Measurements from ENCODE around the gene CAP2.

Gene CAP2, protein sequence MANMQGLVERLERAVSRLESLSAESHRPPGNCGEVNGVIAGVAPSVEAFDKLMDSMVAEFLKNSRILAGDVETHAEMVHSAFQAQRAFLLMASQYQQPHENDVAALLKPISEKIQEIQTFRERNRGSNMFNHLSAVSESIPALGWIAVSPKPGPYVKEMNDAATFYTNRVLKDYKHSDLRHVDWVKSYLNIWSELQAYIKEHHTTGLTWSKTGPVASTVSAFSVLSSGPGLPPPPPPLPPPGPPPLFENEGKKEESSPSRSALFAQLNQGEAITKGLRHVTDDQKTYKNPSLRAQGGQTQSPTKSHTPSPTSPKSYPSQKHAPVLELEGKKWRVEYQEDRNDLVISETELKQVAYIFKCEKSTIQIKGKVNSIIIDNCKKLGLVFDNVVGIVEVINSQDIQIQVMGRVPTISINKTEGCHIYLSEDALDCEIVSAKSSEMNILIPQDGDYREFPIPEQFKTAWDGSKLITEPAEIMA

DNA sequence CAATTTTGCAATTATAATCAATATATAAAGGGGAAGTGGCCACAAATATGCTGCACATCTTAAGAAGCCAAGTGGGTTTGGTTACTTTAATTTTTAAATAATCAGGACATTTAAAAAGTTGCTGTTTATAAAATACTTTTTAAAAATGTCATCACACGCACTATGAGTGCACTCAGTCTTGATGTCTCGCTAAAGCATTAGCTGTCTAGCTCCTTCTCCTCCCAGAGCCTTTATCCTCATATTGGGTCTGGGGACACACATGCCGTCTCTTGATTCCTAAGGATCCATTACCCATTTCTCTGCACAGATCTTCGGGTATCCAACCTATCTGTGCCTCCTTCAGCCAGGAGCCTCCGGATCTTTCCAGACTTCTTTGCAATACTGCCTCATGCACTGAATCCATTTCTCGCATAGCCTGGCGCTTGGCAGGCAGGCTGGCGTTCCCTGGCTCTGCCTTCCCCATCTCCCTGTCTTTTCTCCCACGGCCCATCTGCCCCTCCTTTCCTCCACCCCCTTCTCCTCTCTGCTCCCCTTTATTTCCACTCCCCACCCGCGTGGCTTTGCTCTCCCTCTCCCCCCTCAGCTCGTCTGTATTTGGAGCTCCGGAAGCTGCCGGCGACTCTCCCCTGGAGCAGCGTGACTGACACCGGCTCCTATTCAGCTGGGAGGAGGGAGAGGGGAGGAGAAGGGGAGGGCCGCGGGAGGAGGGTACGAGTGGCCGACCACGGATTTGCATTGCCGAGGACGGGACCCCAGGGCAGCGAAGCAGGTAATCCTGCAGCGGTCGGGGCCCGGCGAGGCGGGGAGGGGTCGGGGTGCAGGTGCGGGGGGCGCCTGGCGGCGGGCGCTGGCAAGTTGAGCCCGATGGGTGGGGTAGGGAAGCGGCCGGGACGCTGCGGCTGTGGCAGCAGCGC is at the start of gene CAP2:
CAP2 (plus strand) TSS at position 618 of the 914 bp plus-strand sequence. CDS start 27,961 bp downstream, outside the sequence.
- DNase-seq (ENCODE audit: low read depth in 1 of 2, low spot score in 1 of 2), result no peak

DNA sequence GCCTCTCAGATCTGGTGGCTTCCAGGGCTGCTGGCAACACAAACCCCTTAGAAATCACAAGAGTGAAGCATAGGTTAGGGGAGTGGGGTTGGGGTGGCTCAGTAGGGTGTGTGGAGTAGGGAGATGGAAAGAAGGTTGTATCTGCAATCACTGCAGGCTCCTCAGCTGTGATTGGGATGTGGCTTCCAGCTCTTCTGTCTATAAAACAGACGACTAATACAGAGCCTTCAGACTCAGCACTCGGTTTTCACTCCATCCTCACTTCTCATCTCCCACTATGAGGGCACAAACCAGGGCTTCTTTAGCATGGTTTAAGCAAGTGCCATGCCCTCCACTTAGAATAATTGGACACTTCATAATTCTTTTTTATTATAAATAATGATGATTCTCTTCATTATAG is 46.4 kb upstream of the CAP2 start:
- no peak for DNase-seq (ENCODE audit: low read depth in 1 of 2, low spot score in 1 of 2)

DNA sequence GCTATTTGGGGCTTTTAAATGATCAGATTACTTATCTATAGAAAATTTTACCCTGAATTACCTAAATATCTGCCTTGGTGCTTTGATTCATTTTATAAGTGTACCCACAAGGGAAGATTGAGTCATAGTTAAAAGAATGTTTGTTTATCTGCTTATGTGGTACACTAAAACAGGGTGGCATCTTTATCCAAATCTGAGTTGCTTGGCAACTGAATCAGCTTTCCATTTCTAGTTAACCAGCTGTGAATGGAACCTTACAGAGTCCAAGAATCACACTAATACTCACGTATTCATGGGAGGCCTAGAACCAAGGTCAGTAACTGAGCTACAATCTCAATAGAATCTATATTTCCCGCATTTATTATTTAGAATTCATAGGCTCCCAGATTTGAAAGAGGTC is 44.0 kb upstream of the CAP2 start:
- no peak for DNase-seq (ENCODE audit: low read depth in 1 of 2, low spot score in 1 of 2)

DNA sequence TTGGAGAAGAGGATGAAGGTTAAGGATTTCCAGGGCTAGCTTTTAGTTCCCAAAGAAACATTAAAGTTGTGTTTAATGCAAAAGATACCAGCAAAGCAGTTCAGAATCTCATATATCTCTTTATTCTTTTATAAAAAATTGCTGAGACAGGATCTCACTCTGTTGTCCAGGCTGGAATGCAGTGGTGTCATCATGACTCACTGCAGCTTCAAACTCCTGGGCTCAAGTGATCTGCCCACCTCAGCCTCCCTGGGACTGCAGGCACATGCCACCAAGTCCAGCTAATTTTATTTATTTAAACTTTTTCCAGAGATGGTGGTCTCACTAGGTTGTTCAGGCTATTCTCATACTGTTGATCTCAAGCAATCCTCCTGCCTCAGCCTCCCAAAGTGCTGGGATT is 41.1 kb upstream of the CAP2 start:
- DNase-seq (ENCODE audit: low read depth in 1 of 2, low spot score in 1 of 2), result no peak

DNA sequence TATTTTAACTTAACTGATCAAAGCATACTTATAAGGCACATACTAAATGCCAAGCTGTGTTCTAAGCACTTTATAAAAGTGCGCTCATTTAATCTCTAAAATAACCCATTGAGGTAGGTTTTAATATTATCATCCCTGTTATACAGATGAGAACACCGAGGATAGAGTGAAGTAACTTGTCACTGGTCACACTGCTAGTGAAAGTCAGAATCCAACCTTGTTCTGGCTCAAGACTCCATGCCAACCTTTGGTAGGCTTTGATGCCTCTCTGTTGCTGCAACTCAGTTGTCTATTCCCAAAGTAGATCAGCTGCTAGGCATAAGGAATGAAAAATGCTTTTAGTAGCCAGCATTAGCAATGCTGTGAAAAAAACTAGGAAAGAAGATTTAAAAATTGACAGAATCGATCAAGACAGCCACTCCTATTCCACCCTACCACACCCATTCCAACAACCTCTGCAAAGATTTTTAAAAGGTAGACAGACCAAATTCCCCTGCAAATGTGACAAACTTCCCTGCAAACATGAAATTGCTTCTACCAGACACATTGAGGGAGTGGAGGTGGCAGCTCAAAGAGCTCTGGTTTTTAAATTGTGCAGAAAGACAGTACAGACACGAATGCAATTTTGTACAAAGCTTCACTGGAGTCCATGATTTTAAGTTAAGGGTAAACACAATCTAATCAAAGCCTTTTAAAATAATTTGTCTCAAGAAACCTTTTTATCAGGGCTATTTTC is 39.8 kb upstream of the CAP2 start:
- no peak for DNase-seq (ENCODE audit: low read depth in 1 of 2, low spot score in 1 of 2)

DNA sequence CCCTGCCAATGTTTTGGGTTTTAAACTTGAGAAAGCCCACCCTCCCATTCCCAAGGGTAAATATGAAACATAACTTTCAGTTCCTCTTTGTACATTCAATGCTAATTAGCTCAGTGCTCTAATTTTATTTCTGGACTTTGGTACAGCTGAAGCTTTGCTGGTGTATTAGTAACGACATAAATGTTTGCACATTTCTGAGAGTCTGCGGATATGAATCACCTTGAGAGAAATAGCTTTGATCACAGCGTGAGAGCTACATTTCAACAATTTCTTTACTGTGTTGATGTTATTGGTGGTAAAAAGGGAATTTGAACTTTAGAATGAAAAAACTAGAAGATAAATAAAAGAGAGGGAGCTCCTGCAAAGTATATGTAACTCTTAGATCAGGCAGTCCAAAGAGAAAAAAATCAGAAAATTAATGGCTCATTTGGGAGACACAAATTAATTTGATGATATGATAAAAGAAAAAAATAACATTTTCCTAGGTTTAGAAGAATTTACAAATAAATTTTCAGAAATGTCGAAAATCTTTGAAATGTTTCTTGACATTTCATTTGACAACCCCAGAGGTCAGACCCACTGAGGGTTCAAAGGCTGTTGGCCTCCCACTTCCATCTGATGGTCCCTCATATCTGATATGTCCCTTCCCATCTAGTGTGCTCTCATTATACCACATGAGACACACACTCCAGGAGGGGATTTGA is 38.5 kb upstream of the CAP2 start:
- no peak for DNase-seq (ENCODE audit: low read depth in 1 of 2, low spot score in 1 of 2)

DNA sequence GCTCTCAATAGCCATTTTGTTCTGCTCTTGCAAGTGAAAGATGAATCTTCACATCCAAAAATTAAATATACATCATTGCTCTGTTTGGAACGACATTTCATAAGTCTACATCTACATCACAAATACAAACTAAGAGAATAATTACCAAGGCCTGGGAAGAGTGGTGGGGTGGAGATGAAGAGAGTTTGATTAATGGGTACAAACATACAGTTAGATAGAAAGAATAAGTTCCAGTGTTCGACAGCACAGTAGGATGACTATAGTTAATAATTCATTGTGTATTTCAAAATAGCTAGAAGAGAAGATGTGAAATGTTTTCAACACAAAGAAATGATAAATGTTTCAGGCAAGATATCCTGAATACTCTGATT is 38.0 kb upstream of the CAP2 start:
- DNase-seq (ENCODE audit: low read depth in 1 of 2, low spot score in 1 of 2), result no peak

DNA sequence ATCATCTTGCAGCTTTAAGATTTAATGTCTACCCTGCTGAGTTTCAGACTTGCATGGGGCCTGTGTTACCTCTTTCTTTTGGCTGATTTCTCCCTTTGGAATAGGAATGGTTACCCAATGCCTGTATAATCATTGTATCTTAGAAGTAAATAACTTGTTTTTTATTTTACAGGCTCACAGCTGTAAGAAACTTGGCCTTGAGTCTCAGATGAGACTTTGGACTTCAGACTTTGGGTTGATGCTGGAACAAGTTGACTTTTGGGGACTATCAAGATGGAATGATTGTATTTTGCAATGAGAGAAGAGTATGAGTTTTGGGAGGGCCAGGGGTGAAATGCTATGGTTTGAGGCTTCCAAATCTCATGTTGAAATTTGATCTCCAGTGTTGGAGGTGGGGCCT is 34.9 kb upstream of the CAP2 start:
- DNase-seq (ENCODE audit: low read depth in 1 of 2, low spot score in 1 of 2), result no peak

DNA sequence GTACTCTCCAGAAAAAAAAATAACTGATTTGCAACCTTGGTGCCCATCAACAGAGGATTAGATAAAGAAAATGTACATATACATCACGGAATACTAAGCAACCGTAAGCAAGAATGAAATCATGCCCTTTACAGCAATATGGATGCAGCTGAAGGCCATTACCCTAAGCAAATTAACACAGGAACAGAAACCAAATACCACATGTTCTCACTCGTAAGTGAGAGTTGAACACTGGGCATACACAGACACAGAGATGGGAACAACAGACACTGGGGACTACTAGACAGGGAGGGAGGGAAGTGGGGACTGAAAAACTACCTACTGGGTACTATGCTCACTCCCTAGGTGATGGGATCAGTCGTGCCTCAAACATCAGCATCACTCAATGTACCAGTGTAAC is 32.8 kb upstream of the CAP2 start:
- no peak for DNase-seq (ENCODE audit: low read depth in 1 of 2, low spot score in 1 of 2)

DNA sequence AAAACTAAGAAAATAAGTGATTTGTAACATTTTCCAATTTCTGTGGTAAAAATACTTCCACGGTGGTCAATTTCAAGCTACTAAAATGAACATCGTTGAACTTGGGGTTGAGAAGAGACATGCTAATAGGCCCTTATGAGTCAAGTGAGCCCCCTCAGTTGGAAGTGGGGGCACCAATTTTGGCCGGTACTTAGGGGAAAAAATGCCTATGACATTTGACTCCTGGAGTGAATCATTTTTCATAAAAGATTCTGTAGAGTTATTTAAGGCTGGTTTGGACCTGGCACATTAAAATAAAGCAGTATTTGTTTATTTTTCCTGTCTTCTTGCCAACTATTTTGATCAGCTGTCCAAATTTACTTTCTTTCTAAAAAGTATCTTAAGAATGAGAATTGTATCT is 32.4 kb upstream of the CAP2 start:
- DNase-seq (ENCODE audit: low read depth in 1 of 2, low spot score in 1 of 2), result no peak

DNA sequence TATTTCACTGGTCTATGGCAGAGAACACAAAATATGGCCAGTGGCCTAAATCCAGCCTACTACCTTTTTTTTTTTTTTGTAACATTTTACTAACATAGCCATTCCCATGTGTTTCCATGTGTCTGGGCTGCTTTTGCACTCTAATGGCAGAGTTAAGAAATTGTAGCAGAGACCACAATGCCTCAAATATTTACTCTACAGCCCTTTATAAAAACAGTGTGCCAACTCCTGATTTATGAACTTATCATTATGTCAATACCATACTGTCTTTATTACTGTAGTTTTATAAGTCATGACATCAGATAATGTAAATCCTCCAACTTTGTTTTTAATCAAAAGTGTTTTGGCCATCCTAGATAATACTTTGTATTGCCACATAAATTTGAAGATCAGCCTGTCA is 27.4 kb upstream of the CAP2 start:
- DNase-seq (ENCODE audit: low read depth in 1 of 2, low spot score in 1 of 2), result no peak

DNA sequence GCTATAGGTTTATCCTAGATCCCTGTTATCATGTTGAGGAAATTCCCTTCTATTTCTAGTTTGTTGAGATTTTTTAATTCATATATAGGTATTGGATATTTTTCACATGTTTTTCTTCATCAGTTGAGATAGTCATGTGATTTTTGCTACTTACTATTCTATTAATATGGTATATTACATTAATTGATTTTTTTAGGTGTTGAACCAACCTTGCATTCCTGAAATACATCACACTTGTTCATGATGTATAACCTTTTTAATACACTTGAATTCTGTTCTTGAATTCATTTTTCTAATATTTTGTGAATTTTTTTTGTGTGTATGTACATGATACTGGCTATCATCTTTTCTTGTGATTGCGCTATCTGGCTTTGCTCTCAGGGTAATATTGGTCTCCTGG is 25.5 kb upstream of the CAP2 start:
- no peak for DNase-seq (ENCODE audit: low read depth in 1 of 2, low spot score in 1 of 2)

DNA sequence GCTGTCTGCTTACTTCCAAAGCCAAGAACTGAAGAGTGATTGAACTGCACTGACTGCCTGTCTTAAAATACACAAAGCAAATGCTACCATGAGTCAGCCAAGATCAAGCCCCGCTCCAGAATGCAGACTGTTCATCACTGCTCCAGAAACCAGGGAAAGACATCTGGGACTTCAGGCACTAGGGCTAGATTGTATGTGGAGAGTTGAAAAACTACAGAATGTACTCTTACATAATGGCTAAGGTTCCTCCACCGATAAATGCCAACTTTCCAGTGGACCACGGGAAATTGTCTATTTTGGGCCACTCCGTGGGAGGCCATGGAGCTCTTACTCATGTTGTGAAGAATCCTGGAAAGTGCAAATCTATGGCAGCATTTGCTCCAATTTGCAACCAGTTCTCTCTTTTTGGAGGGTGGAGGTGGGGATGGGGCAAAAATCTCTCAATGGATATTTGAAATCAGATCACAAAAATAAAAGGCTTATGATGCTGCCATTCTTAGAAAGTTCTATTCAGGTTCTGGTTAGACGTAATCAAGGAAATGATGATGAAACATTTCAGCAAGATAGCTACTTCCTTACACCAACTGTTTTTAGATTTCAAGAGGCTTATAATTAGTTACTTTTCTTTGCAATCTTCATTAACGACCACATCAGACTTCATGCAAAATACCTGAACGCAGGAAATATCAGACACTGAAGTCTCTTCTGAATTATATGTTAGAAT is 11.8 kb upstream of the CAP2 start:
- no peak for DNase-seq (ENCODE audit: low read depth in 1 of 2, low spot score in 1 of 2)

DNA sequence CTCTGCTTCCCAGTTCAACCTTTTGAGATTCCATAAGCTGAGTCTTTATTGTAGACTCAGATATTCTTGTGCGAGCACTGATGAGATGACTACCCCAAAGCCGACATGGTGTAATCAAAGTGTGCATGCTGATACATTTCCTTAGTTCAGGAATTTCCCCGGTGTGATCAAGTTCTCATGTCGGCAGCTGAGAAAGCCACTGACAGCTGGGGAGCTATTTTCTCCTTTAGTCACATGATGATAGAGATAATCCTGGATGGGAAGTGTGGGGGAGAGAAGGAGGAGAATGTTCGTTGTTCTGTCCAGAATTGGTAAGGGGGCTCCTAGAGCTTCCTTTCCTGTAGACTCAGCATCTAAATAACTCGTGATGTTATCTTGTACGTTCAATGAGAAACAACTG is 7.7 kb upstream of the CAP2 start:
- no peak for DNase-seq (ENCODE audit: low read depth in 1 of 2, low spot score in 1 of 2)

DNA sequence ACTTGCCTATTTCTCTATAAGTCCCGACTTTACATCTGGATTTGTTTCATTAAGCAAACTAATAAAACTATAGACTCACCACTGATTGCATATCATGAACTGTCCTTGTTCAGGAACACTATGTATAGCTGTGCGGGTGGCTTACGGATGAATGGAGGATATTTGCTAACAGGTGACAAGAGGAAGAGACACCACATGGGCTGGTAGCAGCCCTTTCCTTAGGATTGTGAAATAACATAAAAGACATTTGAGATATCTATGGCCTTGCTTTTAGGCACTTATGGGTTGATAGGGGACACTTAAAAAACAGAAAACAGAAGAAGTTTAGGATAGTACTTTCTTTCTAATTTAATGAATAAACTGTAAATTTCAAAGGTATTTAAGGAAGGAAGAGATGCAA is 5.0 kb upstream of the CAP2 start:
- no peak for DNase-seq (ENCODE audit: low read depth in 1 of 2, low spot score in 1 of 2)

DNA sequence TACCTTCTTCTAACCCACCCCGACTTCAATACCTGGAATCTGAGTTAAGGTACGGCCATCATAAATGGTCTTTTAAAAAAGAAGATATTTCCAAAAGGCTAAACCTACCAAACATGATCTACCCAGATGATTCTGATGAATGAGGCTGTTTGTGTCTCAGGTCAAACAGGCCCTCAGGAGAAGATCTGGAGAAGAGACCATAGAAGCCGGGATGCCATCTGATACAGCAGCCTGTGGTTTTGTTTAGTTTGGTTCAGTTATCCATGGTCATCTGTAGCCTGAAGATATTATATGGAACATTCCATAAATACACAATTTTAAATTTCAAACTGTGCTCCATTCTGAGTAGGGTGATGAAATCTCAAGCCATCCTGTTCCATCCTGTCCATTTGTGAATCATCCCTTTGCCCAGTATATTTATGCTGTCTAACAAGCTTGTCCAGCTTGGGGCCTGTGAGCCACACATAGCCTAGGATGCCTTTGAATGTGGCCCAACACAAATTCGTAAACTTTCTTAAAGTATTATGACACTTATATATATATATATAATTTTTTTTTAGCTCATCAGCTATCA is 4.0 kb upstream of the CAP2 start:
- no peak for DNase-seq (ENCODE audit: low read depth in 1 of 2, low spot score in 1 of 2)

DNA sequence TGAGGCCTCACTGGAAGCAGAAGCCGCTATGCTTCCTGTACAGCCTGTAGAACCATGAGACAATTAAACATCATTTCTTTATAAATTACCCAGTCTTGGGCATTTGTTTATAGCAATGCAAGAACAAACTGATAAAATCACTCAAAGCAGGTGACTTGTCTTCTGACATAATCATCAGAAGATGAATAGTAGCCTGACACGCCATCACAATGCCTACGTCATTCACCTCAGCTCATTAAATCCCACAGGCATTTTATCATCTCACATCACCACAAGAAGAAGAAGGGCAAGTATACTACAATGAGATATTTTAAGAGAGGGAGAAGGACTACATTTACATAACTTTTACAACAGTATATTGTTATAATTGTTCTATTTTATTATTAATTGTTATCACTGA is 3.1 kb upstream of the CAP2 start:
- no peak for DNase-seq (ENCODE audit: low read depth in 1 of 2, low spot score in 1 of 2)

DNA sequence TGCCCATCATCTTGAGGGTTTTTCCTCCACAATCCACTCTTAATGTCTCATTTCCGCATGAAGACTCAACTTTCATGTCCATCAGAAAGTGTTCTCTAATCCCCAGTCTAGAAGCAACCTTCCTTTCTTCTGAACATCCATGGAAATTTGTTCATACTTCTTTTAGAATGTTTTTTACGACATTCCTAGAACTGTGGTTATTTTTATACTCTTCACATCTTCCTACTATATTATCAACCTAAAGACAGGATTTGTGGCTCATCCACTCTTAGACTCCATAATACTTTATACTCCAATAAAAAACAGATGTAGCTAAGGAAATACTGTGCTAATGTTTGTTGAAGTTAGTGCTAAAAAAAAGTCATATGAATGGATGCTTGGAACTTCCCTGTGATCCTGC is 1.4 kb upstream of the CAP2 start:
- DNase-seq (ENCODE audit: low read depth in 1 of 2, low spot score in 1 of 2), result no peak

DNA sequence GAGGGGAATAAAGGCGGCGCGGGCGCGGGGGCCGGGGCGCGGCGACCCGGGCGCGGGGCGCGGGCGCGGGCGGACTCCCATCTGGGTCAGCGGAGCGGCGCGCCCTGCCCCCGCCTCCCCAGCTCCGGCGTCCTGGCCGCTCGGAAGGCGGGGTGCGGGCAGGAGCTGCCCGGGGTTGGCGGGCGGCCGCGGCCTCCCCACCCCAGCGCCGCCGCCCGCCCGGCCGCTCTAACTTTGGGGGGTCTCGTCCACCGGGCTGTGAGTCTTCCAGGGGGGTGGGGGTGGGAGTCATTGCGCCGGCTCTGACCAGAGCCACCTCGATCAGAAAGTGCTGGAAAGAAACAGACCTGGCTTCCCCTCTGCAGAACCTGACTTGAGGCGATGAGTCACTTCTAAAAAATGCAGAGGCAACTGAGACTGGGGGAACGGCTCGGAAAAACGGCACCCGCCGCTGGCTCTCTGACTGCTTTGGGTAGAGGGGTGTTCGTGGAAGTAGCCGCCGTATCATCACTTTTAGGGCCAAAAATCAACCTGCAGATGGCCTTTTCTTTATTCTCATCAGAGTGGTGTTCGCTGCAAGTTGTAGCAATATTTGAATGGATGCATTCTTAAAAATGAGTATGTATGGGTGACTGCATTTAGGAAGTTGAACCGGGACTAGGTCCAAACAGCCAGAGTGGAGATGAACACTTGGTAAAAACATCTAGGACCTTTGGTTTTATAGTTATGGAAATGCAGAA is 667 bp downstream of the CAP2 start:
- DNase-seq (ENCODE audit: low read depth in 1 of 2, low spot score in 1 of 2), result no peak

All from activated CD4-positive, alpha-beta T cell treated with anti-CD3 and anti-CD28 coated beads, Interleukin-2, amount 50 U/mL, for 24 hours (primary cell).